Spleen (tissue), 11 donors: Measurements from ENCODE around the gene IQSEC3. TPM values are rescaled to one million over a fixed set of nuclear protein-coding genes. Genes with fewer than 3 reads are reported as not detected.

ENCODE experiments used
- DNase-seq: peaks from one replicate; pipeline ENCODE4 v3.0.0-alpha.2; 2020
- H3K27ac ChIP-seq, 8 donors: fragments of 200-600 bp; sonication (generic) in 7 of 8; 1 replicate in 4 of 8; 2 replicates in 4 of 8; pipeline versions ENCODE4 v1.5.0 to v1.8.0; 2016 to 2021; ENCODE audit warnings: inconsistent platforms in 4 of 8, mild to moderate bottlenecking in 4 of 8, moderate library complexity in 1 of 8
- H3K27me3 ChIP-seq, 7 donors: fragments of 200-600 bp; sonication (generic) in 6 of 7; replicated peaks in 1 of 7; 1 replicate in 4 of 7; 2 replicates in 3 of 7; pipeline versions ENCODE4 v1.5.0 to v1.8.0; 2016 to 2021; ENCODE audit warnings: inconsistent platforms in 3 of 7, mild to moderate bottlenecking in 1 of 7
- H3K36me3 ChIP-seq, 6 donors: fragments of 200-600 bp; sonication (generic) in 5 of 6; 1 replicate in 4 of 6; 2 replicates in 2 of 6; pipeline versions ENCODE4 v1.5.0 to v1.8.0; 2016 to 2021; ENCODE audit warnings: inconsistent platforms in 2 of 6
- H3K4me1 ChIP-seq, 6 donors: fragments of 200-600 bp; sonication (generic) in 5 of 6; 1 replicate in 3 of 6; 2 replicates in 3 of 6; pipeline versions ENCODE4 v1.5.0 to v1.8.0; 2016 to 2021; ENCODE audit warnings: inconsistent platforms in 3 of 6
- H3K4me3 ChIP-seq, 8 donors: fragments of 200-600 bp; sonication (generic) in 7 of 8; 1 replicate in 4 of 8; 2 replicates in 4 of 8; pipeline versions ENCODE4 v1.5.0 to v1.8.0; 2016 to 2021; ENCODE audit warnings: inconsistent platforms in 4 of 8, mild to moderate bottlenecking in 4 of 8, moderate library complexity in 2 of 8
- H3K9me3 ChIP-seq, 8 donors: fragments of 200-600 bp; sonication (generic) in 7 of 8; 1 replicate in 4 of 8; 2 replicates in 4 of 8; pipeline versions ENCODE4 v1.5.0 to v1.8.0; 2016 to 2021; ENCODE audit warnings: inconsistent platforms in 4 of 8
- POLR2A ChIP-seq, 3 donors: fragments of 450-650 bp; IDR thresholded peaks; one replicate each; pipeline ENCODE4 v1.5.1; 2017; ENCODE audit warnings: antibody characterized with exemption in 3 of 3, mild to moderate bottlenecking in 1 of 3
- POLR2AphosphoS5 ChIP-seq, 3 donors: sonication (generic); formaldehyde crosslinking; IDR thresholded peaks; one replicate each; pipeline ENCODE4 v1.5.1; 2017; ENCODE audit warnings: antibody characterized with exemption in 3 of 3
- whole genome bisulfite sequencing, 5 donors: extraction: QIAGEN DNeasy Blood & Tissue Kit in 3 of 5; methylation state at CpG; one replicate each; pipeline versions ENCODE4 v1.1.5 to v1.1.7; 2013 to 2018; 5-methylcytosine and 5-hydroxymethylcytosine counted together
- intact Hi-C: fragments of 100-400 bp; cut with DNase I; formaldehyde crosslinking; loops from one replicate; pipeline ENCODE4 v1.15.0; 2023; ENCODE audit warnings: low total_unique reads
- polyA plus RNA-seq, 3 donors: library from polyadenylated mRNA; stranded (reverse); fragments of 200-250 nt; gene quantifications; one replicate each; pipeline ENCODE4 v1.2.1, GENCODE V29; 2013
- total RNA-seq, 7 donors: library from RNA; depleted of rRNA in 3 of 7; stranded (reverse); fragments of >200 nt in 3 of 7; fragmentation: NEBNext Ultra II Directional in 4 of 7; extraction: Animal tissue kit (Norgen Biotek cat#: 25700) in 4 of 7; gene quantifications; one replicate each; pipeline versions ENCODE4 v1.1.0 to v1.2.1, GENCODE V29; 2016 to 2021
- TF ChIP-seq, protein P1 (sequence below), 11 experiments: fragments of 200-600 bp in 7 of 11; fragments of 450-650 bp in 4 of 11; sonication (generic) in 4 of 11; IDR thresholded peaks in 8 of 11; conservative IDR thresholded peaks in 3 of 11; 1 replicate in 7 of 11; 2 replicates in 4 of 11; pipeline versions ENCODE4 v1.4.0 to v1.8.0; 2016 to 2021; ENCODE audit warnings: antibody characterized with exemption in 11 of 11, inconsistent platforms in 4 of 11, mild to moderate bottlenecking in 1 of 11
- donor health status: healthy with polysubstance abuse.
- donor health status: DM: no; HTN: no; CAD: no; lungs with moderate emphysema.
- donor health status: DM: no; HTN: no; CAD: no.
- donor health status: Bipolar disorder and iron deficiency.
- donor health status: healthy.
- donor health status: DM: no; HTN: no; CAD: no.
- donor health status: DM: yes; HTN: yes; CAD: no.

IQSEC3 gene
- total and polyA plus RNA-seq, 10 donors: 0.20 to 1.6 (median 0.52) TPM; not detected in 1

DNA sequence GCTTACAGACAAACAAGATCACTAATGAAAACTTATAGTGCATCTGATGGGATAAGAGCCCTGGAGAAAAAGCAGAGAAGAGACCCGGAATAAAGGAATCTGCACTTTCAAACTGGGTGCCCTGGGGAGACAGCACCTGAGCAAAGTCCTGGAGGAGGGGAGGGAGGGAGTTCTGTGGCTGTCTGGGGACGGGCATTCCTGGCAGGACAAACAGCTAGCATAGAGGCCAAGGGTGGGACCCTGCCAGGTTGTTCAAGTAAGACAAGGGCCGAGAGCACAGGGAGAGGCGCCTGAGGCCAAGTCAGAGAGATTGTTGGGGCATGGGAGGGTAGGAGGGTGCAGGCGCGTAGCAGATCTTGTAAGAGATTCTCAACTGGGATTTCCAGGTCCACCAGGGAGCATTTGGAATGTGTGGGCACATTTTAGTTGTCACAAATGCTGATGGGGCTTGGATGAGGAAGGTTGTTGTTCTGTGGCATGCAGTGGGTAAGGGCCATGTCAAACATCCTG, 14.2 kb downstream of the IQSEC3 start:
- WGBS, 5 donors: 82 to 89% (median 83%) methylated on average over 6 of the region's 6 CpGs
- Histone ChIP-seq H3K4me1 (no peaks in the 10 kb centered on the region), H3K36me3 (no peaks in the 10 kb centered on the region), H3K27ac (no peak overlapping the region), H3K9me3 (no peaks in the 10 kb centered on the region), H3K4me3 (no peak overlapping the region), H3K27me3 (peaks cover 0 to 81% (median 21%) of the 10 kb centered on the region in 7 donors)
- TF ChIP-seq POLR2AphosphoS5 (IDR thresholded peaks at IDR 0.05): no peak
- TF ChIP-seq, protein P1, sequence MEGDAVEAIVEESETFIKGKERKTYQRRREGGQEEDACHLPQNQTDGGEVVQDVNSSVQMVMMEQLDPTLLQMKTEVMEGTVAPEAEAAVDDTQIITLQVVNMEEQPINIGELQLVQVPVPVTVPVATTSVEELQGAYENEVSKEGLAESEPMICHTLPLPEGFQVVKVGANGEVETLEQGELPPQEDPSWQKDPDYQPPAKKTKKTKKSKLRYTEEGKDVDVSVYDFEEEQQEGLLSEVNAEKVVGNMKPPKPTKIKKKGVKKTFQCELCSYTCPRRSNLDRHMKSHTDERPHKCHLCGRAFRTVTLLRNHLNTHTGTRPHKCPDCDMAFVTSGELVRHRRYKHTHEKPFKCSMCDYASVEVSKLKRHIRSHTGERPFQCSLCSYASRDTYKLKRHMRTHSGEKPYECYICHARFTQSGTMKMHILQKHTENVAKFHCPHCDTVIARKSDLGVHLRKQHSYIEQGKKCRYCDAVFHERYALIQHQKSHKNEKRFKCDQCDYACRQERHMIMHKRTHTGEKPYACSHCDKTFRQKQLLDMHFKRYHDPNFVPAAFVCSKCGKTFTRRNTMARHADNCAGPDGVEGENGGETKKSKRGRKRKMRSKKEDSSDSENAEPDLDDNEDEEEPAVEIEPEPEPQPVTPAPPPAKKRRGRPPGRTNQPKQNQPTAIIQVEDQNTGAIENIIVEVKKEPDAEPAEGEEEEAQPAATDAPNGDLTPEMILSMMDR (IDR thresholded peaks at IDR 0.05 in 8 of 11, conservative IDR thresholded peaks at IDR 0.05 in 3 of 11): no peak
- no peak for TF ChIP-seq POLR2A (IDR thresholded peaks at IDR 0.05)
- DNase-seq: no peak
- intact Hi-C loops: no loop called here

DNA sequence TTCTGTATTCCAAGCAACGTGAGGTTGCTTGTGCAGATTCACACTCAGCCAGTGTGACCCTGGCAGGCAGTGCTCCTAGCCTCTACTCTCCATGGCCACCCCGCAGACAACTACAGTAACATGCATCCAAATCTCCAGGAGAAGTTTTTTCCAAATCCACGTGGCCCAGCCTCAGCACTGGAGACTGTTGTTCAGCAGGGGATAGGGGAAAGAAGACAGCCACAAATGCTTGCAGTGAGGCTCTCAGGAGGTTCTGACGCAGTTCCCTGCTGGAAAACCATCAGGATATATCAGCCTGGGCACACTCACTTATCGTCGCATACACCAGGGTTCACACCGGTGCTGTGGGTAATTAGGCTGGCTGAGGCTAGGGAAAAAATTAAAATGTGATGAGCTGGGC, 16.2 kb downstream of the IQSEC3 start:
- TF ChIP-seq, protein P1 (IDR thresholded peaks at IDR 0.05 in 8 of 11, conservative IDR thresholded peaks at IDR 0.05 in 3 of 11): no peak
- TF ChIP-seq POLR2A (IDR thresholded peaks at IDR 0.05) (no peak), POLR2AphosphoS5 (IDR thresholded peaks at IDR 0.05) (no peak)
- no peaks in the 10 kb centered on the region for H3K36me3 ChIP-seq
- 59 to 83% (median 69%) methylated on average over 7 of the region's 7 CpGs for WGBS, 5 donors
- no peak overlapping the region for H3K27ac ChIP-seq
- DNase-seq: no peak
- no peaks in the 10 kb centered on the region for H3K9me3 ChIP-seq
- intact Hi-C loops: no loop called here
- H3K4me1 ChIP-seq: no peaks in the 10 kb centered on the region
- peaks cover 0 to 64% (median 13%) of the 10 kb centered on the region in 7 donors for H3K27me3 ChIP-seq
- no peak overlapping the region for H3K4me3 ChIP-seq

DNA sequence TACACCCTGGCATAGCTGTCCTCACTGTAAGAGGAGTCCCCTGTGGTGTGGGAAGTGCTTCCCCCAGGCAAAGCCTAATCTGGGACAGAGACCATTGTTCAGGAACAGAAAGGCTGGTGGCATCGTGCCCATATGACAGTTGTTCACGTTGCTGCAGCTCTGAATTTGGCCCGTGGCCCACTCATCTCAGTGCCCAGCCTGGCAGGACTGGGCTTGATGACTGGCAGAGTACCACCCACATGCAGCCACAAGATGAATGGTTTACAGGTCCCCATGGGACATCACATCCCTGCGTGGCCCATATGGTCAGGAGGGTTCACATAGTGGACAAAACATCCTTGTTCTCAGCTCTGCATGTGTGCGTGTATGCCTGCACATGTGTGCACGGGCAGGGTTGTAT, 17.5 kb downstream of the IQSEC3 start:
- H3K36me3 ChIP-seq: no peaks in the 10 kb centered on the region
- intact Hi-C loops: no loop called here
- H3K27me3 ChIP-seq: peaks cover 0 to 50% (median 11%) of the 10 kb centered on the region in 7 donors
- no peak for DNase-seq
- peaks cover 0 to 10% (median under 1%) of the 10 kb centered on the region in 8 donors for H3K9me3 ChIP-seq
- 50 to 72% (median 58%) methylated on average over 5 to 6 of the region's 6 CpGs for WGBS, 5 donors
- H3K27ac ChIP-seq: no peak overlapping the region
- TF ChIP-seq, protein P1 (IDR thresholded peaks at IDR 0.05 in 8 of 11, conservative IDR thresholded peaks at IDR 0.05 in 3 of 11): no peak
- TF ChIP-seq POLR2AphosphoS5 (IDR thresholded peaks at IDR 0.05) (no peak), POLR2A (IDR thresholded peaks at IDR 0.05) (no peak)
- no peaks in the 10 kb centered on the region for H3K4me1 ChIP-seq
- no peak overlapping the region for H3K4me3 ChIP-seq

DNA sequence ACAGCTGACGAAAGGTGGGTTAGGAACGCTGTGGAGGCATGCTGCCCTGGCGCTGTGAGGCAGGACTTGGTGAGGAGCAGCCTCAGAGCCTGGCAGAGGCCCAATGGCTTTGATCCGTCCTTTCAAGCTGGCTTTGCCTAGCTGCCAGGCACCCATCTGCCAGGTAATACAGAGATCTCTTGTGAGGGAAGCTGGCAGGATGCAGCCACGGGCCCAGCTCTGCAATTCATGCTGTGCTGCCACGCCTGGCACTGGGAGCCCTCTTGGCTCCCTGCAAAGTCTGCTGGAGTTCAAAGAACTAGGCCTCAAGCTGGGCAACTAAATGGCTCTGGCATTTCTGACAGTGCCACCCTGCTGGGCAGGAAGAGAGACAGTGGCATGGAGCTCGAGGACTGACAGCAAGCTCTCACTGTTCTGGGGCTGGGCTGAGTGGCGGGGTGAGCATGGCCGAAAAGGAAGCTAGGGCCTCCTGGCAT, 18.7 kb downstream of the IQSEC3 start:
- Histone ChIP-seq H3K4me3 (no peak overlapping the region), H3K27me3 (peaks cover 0 to 39% (median 0%) of the 10 kb centered on the region in 7 donors), H3K36me3 (no peaks in the 10 kb centered on the region), H3K4me1 (no peaks in the 10 kb centered on the region), H3K9me3 (peaks cover 0 to 21% (median 10%) of the 10 kb centered on the region in 8 donors), H3K27ac (no peak overlapping the region)
- TF ChIP-seq POLR2A (IDR thresholded peaks at IDR 0.05) (no peak), POLR2AphosphoS5 (IDR thresholded peaks at IDR 0.05) (no peak)
- TF ChIP-seq, protein P1 (IDR thresholded peaks at IDR 0.05 in 8 of 11, conservative IDR thresholded peaks at IDR 0.05 in 3 of 11): no peak
- no peak for DNase-seq
- intact Hi-C loops: no loop called here
- WGBS, 5 donors: 49 to 77% (median 61%) methylated on average over 7 to 9 of the region's 9 CpGs
